HUES48 (cell line): Measurements from ENCODE around the gene ATAD1.

Experiments used
- H3K27ac ChIP-seq: one replicate; pipeline ENCODE4 v1.7.0; 2013; ENCODE audit warnings: low read depth, low read length, inconsistent platforms
- H3K27me3 ChIP-seq: 2 replicates; pipeline ENCODE4 v1.6.1; 2013; ENCODE audit warnings: mild to moderate bottlenecking, low read length; ENCODE audit not compliant: control insufficient read depth, insufficient read depth
- H3K36me3 ChIP-seq: 2 replicates; pipeline ENCODE4 v1.6.1; 2013; ENCODE audit warnings: low read length; ENCODE audit not compliant: control insufficient read depth, insufficient read depth
- H3K4me1 ChIP-seq: 2 replicates; pipeline ENCODE4 v1.6.1; 2013; ENCODE audit warnings: mild to moderate bottlenecking, low read length; ENCODE audit not compliant: control insufficient read depth, insufficient read depth
- H3K4me3 ChIP-seq: 2 replicates; pipeline ENCODE4 v1.5.1; 2013; ENCODE audit warnings: mild to moderate bottlenecking, low read depth, low read length
- H3K9ac ChIP-seq: 2 replicates; pipeline ENCODE4 v1.6.1; 2013; ENCODE audit warnings: mild to moderate bottlenecking, low read depth, low read length, moderate library complexity
- H3K9me3 ChIP-seq: 2 replicates; pipeline ENCODE4 v1.6.1; 2013; ENCODE audit warnings: low read length; ENCODE audit not compliant: control insufficient read depth, insufficient read depth

The ATAD1 gene

GRCh38 chr10:87733081-87733480 is 84.9 kb downstream of the ATAD1 start:
- Histone ChIP-seq H3K4me1 (peaks cover 15% of the 10 kb centered on the region), H3K9me3 (no peaks in the 10 kb centered on the region), H3K36me3 (0 out of 2 replicates have a peak, but pooled peaks cover 2% of the 10 kb centered on the region), H3K27me3 (no peaks in the 10 kb centered on the region), H3K27ac (no peak overlapping the region), H3K4me3 (no peak overlapping the region), H3K9ac (no peak overlapping the region)

GRCh38 chr10:87729940-87730339 is 88.1 kb downstream of the ATAD1 start:
- no peaks in the 10 kb centered on the region; the same call in 1 of the 2 replicates for H3K36me3 ChIP-seq
- no peaks in the 10 kb centered on the region for H3K27me3 ChIP-seq

GRCh38 chr10:87724789-87725188 is 93.2 kb downstream of the ATAD1 start:
- no peak overlapping the region for H3K27ac ChIP-seq
- peaks cover under 1% of the 10 kb centered on the region; the same call in 1 of the 2 replicates for H3K4me1 ChIP-seq
- H3K9ac ChIP-seq, result no peak overlapping the region
- H3K9me3 ChIP-seq, result no peaks in the 10 kb centered on the region
- no peaks in the 10 kb centered on the region for H3K27me3 ChIP-seq
- H3K36me3 ChIP-seq, result peaks cover 3% of the 10 kb centered on the region; the same call in 1 of the 2 replicates
- no peak overlapping the region for H3K4me3 ChIP-seq

More at GRCh38 chr10:87729940-87730339, 88.1 kb downstream of the ATAD1 start:
- no peak overlapping the region for H3K4me3 ChIP-seq
- peaks cover 12% of the 10 kb centered on the region for H3K4me1 ChIP-seq
- H3K27ac ChIP-seq, result no peak overlapping the region
- no peak overlapping the region for H3K9ac ChIP-seq
- H3K9me3 ChIP-seq, result no peaks in the 10 kb centered on the region

GRCh38 chr10:87723500-87723899 is 94.5 kb downstream of the ATAD1 start:
- H3K27me3 ChIP-seq, result no peaks in the 10 kb centered on the region
- no peaks in the 10 kb centered on the region for H3K4me1 ChIP-seq
- H3K4me3 ChIP-seq, result no peak overlapping the region
- H3K27ac ChIP-seq, result no peak overlapping the region
- no peaks in the 10 kb centered on the region for H3K9me3 ChIP-seq
- peaks cover 3% of the 10 kb centered on the region; the same call in 1 of the 2 replicates for H3K36me3 ChIP-seq
- H3K9ac ChIP-seq, result no peak overlapping the region

GRCh38 chr10:87722716-87723115 is 95.3 kb downstream of the ATAD1 start:
- Histone ChIP-seq H3K9me3 (no peaks in the 10 kb centered on the region), H3K27ac (no peak overlapping the region), H3K27me3 (no peaks in the 10 kb centered on the region), H3K9ac (no peak overlapping the region), H3K36me3 (peaks cover 3% of the 10 kb centered on the region; the same call in 1 of the 2 replicates), H3K4me3 (no peak overlapping the region), H3K4me1 (no peaks in the 10 kb centered on the region)

- no peak overlapping the region for H3K9ac ChIP-seq
- H3K4me1 ChIP-seq, result no peaks in the 10 kb centered on the region
- H3K27me3 ChIP-seq, result no peaks in the 10 kb centered on the region
- no peak overlapping the region for H3K27ac ChIP-seq
- no peak overlapping the region for H3K4me3 ChIP-seq
- peaks cover 9% of the 10 kb centered on the region for H3K36me3 ChIP-seq
- no peaks in the 10 kb centered on the region for H3K9me3 ChIP-seq
Measured at GRCh38 chr10:87721781-87722180, 96.2 kb downstream of the ATAD1 start.

- Histone ChIP-seq H3K36me3 (peaks cover 20% of the 10 kb centered on the region), H3K4me1 (no peaks in the 10 kb centered on the region), H3K9ac (no peak overlapping the region), H3K27ac (no peak overlapping the region), H3K9me3 (no peaks in the 10 kb centered on the region), H3K27me3 (no peaks in the 10 kb centered on the region), H3K4me3 (no peak overlapping the region)
Measured at GRCh38 chr10:87720665-87721064, 97.4 kb downstream of the ATAD1 start.

- Histone ChIP-seq H3K4me1 (peaks cover 7% of the 10 kb centered on the region; the same call in 1 of the 2 replicates), H3K9ac (no peak overlapping the region), H3K27ac (no peak overlapping the region), H3K36me3 (peaks cover 40% of the 10 kb centered on the region), H3K9me3 (no peaks in the 10 kb centered on the region), H3K27me3 (no peaks in the 10 kb centered on the region), H3K4me3 (no peak overlapping the region)
Measured at GRCh38 chr10:87716348-87716670, 101.7 kb downstream of the ATAD1 start.

- H3K9me3 ChIP-seq, result no peaks in the 10 kb centered on the region
- H3K9ac ChIP-seq, result no peak overlapping the region
- H3K27ac ChIP-seq, result no peak overlapping the region
- H3K27me3 ChIP-seq, result no peaks in the 10 kb centered on the region
- no peak overlapping the region for H3K4me3 ChIP-seq
- peaks cover 44% of the 10 kb centered on the region for H3K36me3 ChIP-seq
- H3K4me1 ChIP-seq, result peaks cover 7% of the 10 kb centered on the region; the same call in 1 of the 2 replicates
Measured at GRCh38 chr10:87715552-87716347, 102.3 kb downstream of the ATAD1 start.

GRCh38 chr10:87713707-87714106 is 104.3 kb downstream of the ATAD1 start:
- no peaks in the 10 kb centered on the region for H3K27me3 ChIP-seq

GRCh38 chr10:87712913-87713616 is 105.0 kb downstream of the ATAD1 start:
- Histone ChIP-seq H3K4me3 (no peak overlapping the region), H3K9me3 (no peaks in the 10 kb centered on the region), H3K36me3 (peaks cover 58% of the 10 kb centered on the region), H3K4me1 (peaks cover 7% of the 10 kb centered on the region; the same call in 1 of the 2 replicates), H3K27me3 (no peaks in the 10 kb centered on the region), H3K9ac (no peak overlapping the region), H3K27ac (no peak overlapping the region)

More at GRCh38 chr10:87713707-87714106, 104.3 kb downstream of the ATAD1 start:
- no peak overlapping the region for H3K27ac ChIP-seq
- H3K9me3 ChIP-seq, result no peaks in the 10 kb centered on the region
- no peak overlapping the region for H3K4me3 ChIP-seq
- H3K9ac ChIP-seq, result no peak overlapping the region
- peaks cover 7% of the 10 kb centered on the region; the same call in 1 of the 2 replicates for H3K4me1 ChIP-seq
- H3K36me3 ChIP-seq, result peaks cover 58% of the 10 kb centered on the region
